ENCODE measurements around the gene KLHDC2.

Gene KLHDC2

DNA sequence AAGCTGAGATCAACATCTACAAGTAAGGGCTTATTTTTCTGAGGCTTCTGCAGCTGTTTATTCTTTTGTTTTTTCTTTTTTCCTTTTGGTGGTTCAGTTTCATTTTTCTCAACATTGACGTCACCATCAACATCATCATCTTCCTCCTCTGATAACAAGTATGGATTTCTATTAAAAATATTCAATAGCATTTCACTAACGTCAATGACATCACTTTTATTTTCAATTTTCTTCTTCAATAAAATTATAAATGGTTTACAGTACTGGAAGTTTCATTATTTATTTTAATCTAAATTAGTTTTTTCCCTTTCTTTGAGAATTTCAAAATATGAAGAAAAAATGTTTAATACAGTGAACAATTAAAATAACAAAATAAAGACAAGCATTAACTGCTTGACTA, 60.7 kb downstream of the KLHDC2 start:
- ATAC-seq (ENCODE audit: low read depth), result no peak
- H3K36me3 ChIP-seq (ENCODE audit: low read depth), result peaks cover 100% of the 10 kb centered on the region
- no peak overlapping the region for H3K27ac ChIP-seq (ENCODE audit: poor library complexity, severe bottlenecking)
- H3K4me3 ChIP-seq (ENCODE audit: severe bottlenecking), result no peak overlapping the region
- H3K9me3 ChIP-seq (ENCODE audit: severe bottlenecking), result no peaks in the 10 kb centered on the region
- TF ChIP-seq, protein P1, sequence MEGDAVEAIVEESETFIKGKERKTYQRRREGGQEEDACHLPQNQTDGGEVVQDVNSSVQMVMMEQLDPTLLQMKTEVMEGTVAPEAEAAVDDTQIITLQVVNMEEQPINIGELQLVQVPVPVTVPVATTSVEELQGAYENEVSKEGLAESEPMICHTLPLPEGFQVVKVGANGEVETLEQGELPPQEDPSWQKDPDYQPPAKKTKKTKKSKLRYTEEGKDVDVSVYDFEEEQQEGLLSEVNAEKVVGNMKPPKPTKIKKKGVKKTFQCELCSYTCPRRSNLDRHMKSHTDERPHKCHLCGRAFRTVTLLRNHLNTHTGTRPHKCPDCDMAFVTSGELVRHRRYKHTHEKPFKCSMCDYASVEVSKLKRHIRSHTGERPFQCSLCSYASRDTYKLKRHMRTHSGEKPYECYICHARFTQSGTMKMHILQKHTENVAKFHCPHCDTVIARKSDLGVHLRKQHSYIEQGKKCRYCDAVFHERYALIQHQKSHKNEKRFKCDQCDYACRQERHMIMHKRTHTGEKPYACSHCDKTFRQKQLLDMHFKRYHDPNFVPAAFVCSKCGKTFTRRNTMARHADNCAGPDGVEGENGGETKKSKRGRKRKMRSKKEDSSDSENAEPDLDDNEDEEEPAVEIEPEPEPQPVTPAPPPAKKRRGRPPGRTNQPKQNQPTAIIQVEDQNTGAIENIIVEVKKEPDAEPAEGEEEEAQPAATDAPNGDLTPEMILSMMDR (IDR thresholded peaks at IDR 0.05; ENCODE audit: poor library complexity, severe bottlenecking), result no peak
- no peaks in the 10 kb centered on the region for H3K27me3 ChIP-seq (ENCODE audit: insufficient read depth, poor library complexity, severe bottlenecking)
- DNase-seq (ENCODE audit: low spot score), result no peak
- H3K4me1 ChIP-seq (ENCODE audit: insufficient read depth, poor library complexity, severe bottlenecking), result no peaks in the 10 kb centered on the region
